ENCODE results near the gene RRAS2. TPM values are rescaled to one million over a fixed set of nuclear protein-coding genes. Genes with fewer than 3 reads are reported as not detected.
A peak's percentile ranks its signal among the peaks of the same experiment; 100 is the strongest.

RRAS2 gene
- total and polyA plus RNA-seq, 9 of the 15 experiments (the other 6 are each of a cell fraction or from before 2014, with no cell fraction given), result 9.4 to 47.5 (median 37.6) TPM

DNA sequence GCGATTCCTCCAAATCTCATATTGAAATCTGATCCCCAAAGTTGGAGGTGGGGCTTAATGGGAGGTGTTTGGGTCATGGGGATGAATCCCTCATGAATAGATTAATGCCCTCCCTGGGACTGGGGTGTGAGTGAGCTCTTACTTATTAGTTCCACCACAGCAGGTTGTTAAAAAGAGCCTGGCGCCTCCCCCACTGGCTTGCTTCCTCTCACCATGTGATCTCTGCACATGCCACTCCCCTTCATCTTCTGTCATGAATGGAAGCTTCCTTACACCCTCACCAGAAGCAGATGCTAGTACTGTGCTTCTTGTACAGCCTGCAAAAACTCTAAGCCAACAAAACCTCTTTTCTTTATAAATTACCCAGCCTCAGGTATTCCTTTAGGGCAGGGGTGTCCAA is 8.8 kb downstream of the RRAS2 start:
- ATAC-seq (peak; percentile 76), DNase-seq (ENCODE audit: extremely low read depth in 1 of 4, low spot score in 3 of 4) (peak in 1 of 4 experiments; percentile 24), FAIRE-seq (no peak)
- Histone ChIP-seq H3K27me3 (ENCODE audit: control insufficient read depth in 2 of 2, insufficient read depth in 2 of 2, low read length in 2 of 2) (no peaks in the 10 kb centered on the region), H3K36me3 (ENCODE audit: control insufficient read depth, insufficient read depth, low read length) (no peaks in the 10 kb centered on the region), H3K79me2 (ENCODE audit: control insufficient read depth, insufficient read depth, low read length) (peaks cover 86% of the 10 kb centered on the region), H2AFZ (ENCODE audit: low read depth, low read length) (no peak overlapping the region), H3K9ac (ENCODE audit: insufficient read depth in 1 of 2, low read depth in 2 of 2, low read length in 2 of 2) (no peak overlapping the region), H3K27ac (ENCODE audit: extremely low read depth, low read depth, low read length) (no peak overlapping the region), H3K9me3 (replicated peaks; ENCODE audit: control insufficient read depth, insufficient read depth, low read depth, low read length) (peaks cover 3% of the 10 kb centered on the region; the same call in 1 of the 2 replicates), H3K9me1 (ENCODE audit: control insufficient read depth, insufficient read depth, low read length) (no peaks in the 10 kb centered on the region), H3K4me1 (replicated peaks in 1 of 2; ENCODE audit: control insufficient read depth in 2 of 2, insufficient read depth in 2 of 2, low read length in 2 of 2) (no peaks in the 10 kb centered on the region), H3K4me2 (ENCODE audit: insufficient read depth, low read length) (no peak overlapping the region), H4K20me1 (replicated peaks; ENCODE audit: control insufficient read depth, insufficient read depth, low read length) (no peaks in the 10 kb centered on the region), H3K4me3 (no peak overlapping the region)
- in situ Hi-C loops (cut with MboI) (no loop called here), intact Hi-C loops (cut with micrococcal nuclease) (no loop called here)
- BruUV-seq (replicated peaks), result no TSS peak
- CTCF ChIA-PET (ENCODE audit: low intra/inter-chr PET ratio), result no interaction called here
- WGBS (ENCODE audit: insufficient coverage, low coverage, missing lambda C conversion rate), result 73% methylated on average over 2 of the region's 2 CpGs
- TF ChIP-seq RBM34 (IDR thresholded peaks at IDR 0.05; ENCODE audit: borderline replicate concordance, insufficient read depth, low read length) (no peak), KLF10 (CRISPR knock-in tag; IDR thresholded peaks at IDR 0.05) (no peak), FOXJ3 (CRISPR knock-in tag; IDR thresholded peaks at IDR 0.05) (no peak), IRF2 (CRISPR knock-in tag; IDR thresholded peaks at IDR 0.05) (no peak), PML (IDR thresholded peaks at IDR 0.05; ENCODE audit: low read length) (no peak), MYC (IDR thresholded peaks at IDR 0.05; ENCODE audit: low read depth, low read length) (no peak), MYC (CRISPR knock-in tag; IDR thresholded peaks at IDR 0.05; ENCODE audit: borderline replicate concordance, low read depth) (no peak), PHB (CRISPR knock-in tag; IDR thresholded peaks at IDR 0.05) (no peak), FOXP1 (CRISPR knock-in tag; IDR thresholded peaks at IDR 0.05) (no peak), GTF2A2 (tag; IDR thresholded peaks at IDR 0.05) (no peak), TCF7 (IDR thresholded peaks at IDR 0.05; ENCODE audit: borderline replicate concordance) (no peak)
- POLR2A ChIA-PET, result interaction anchor here (0.6 kb wide), 1 partner anchor 128 kb away, joined by 3 read pairs; no protein-coding TSS in a partner anchor
